ENCODE data around the gene PDE9A. TPM values are rescaled to one million over a fixed set of nuclear protein-coding genes. Genes with fewer than 3 reads are reported as not detected.

PDE9A gene
- polyA plus RNA-seq, 2 of the 4 experiments (the other 2 are of a cell fraction) = 1.3 to 3.1 TPM

DNA sequence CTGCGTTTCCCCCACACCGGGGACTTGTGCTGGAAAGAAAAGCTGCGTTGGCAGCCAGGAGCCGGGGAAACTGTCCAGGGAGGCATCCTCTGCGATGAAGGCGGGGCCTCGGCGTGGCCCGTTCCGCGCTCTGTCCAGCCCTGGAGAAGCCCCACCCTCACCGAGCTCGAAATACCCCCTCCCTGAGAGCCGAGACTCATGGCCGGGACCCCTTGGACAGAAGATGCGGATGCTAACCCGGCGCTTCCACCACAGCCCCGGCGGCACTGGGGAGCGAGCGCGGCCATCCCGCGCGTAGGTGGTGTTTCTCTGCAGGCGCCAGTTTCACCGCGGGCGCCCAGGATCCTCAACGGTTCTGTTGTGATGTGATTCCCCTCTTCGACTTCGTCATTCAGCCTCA is 31.6 kb downstream of the PDE9A start:
- H3K9me3 ChIP-seq = no peaks in the 10 kb centered on the region
- no peak overlapping the region for H3K4me2 ChIP-seq
- DNase-seq (ENCODE audit: low read depth in 1 of 2, low spot score in 1 of 2) = no peak
- ChIA-PET CTCF (interaction anchor here (0.6 to 0.9 kb wide), 2 partner anchors 92 to 700 kb away, joined by 3 read pairs; no protein-coding TSS in a partner anchor), POLR2A (no interaction called here)
- FAIRE-seq = no peak
- no peak for ATAC-seq
- H3K4me1 ChIP-seq = no peaks in the 10 kb centered on the region
- WGBS (ENCODE audit: missing lambda C conversion rate) = 89% methylated on average over 20 of the region's 33 CpGs
- no peak overlapping the region for H3K27ac ChIP-seq
- H3K4me3 ChIP-seq = no peak overlapping the region
- TF ChIP-seq SMC3 (IDR thresholded peaks at IDR 0.05) (no peak), ZSCAN20 (CRISPR knock-in tag; IDR thresholded peaks at IDR 0.05) (no peak), POLR2AphosphoS2 (conservative IDR thresholded peaks at IDR 0.05; ENCODE audit: low read length) (no peak), RAD21 (conservative IDR thresholded peaks at IDR 0.05 in 1 of 2, IDR thresholded peaks at IDR 0.05 in 1 of 2) (no peak), NFE2L2 (conservative IDR thresholded peaks at IDR 0.05; ENCODE audit: low read length) (no peak), TP53 (CRISPR knock-in tag; IDR thresholded peaks at IDR 0.05) (no peak), NPAS2 (CRISPR knock-in tag; IDR thresholded peaks at IDR 0.05; ENCODE audit: borderline replicate concordance) (no peak), MYC (IDR thresholded peaks at IDR 0.05; ENCODE audit: borderline replicate concordance, low read length) (no peak), HMGXB4 (CRISPR knock-in tag; IDR thresholded peaks at IDR 0.05; ENCODE audit: borderline replicate concordance) (no peak), ZNF302 (CRISPR knock-in tag; IDR thresholded peaks at IDR 0.05) (no peak), ZFP36 (IDR thresholded peaks at IDR 0.05; ENCODE audit: borderline replicate concordance, partially characterized antibody) (no peak)

GRCh38 chr21:42685954-42686500 is 32.6 kb downstream of the PDE9A start:
- ChIA-PET CTCF (no interaction called here), POLR2A (no interaction called here)
- DNase-seq (ENCODE audit: low read depth in 1 of 2, low spot score in 1 of 2) (no peak), ATAC-seq (no peak), FAIRE-seq (no peak)
- 89% methylated on average over 25 of the region's 41 CpGs for WGBS (ENCODE audit: missing lambda C conversion rate)
- no peaks in the 10 kb centered on the region for H3K9me3 ChIP-seq
- no peak overlapping the region for H3K4me3 ChIP-seq
- TF ChIP-seq HMGXB4 (CRISPR knock-in tag; IDR thresholded peaks at IDR 0.05; ENCODE audit: borderline replicate concordance) (no peak), ESRRA (IDR thresholded peaks at IDR 0.05; ENCODE audit: borderline replicate concordance, low read length) (no peak), PHF8 (IDR thresholded peaks at IDR 0.05; ENCODE audit: borderline replicate concordance, low read depth) (no peak), RNF2 (IDR thresholded peaks at IDR 0.05; ENCODE audit: borderline replicate concordance, low read depth) (no peak), POLR2AphosphoS2 (conservative IDR thresholded peaks at IDR 0.05; ENCODE audit: low read length) (no peak), KDM5A (IDR thresholded peaks at IDR 0.05) (no peak), CBX2 (IDR thresholded peaks at IDR 0.05; ENCODE audit: borderline replicate concordance, low read depth) (no peak), ZSCAN20 (CRISPR knock-in tag; IDR thresholded peaks at IDR 0.05) (no peak), HOXB13 (CRISPR knock-in tag; IDR thresholded peaks at IDR 0.05; ENCODE audit: low read depth) (no peak), HOXB5 (CRISPR knock-in tag; IDR thresholded peaks at IDR 0.05) (no peak), RAD21 (conservative IDR thresholded peaks at IDR 0.05 in 1 of 2, IDR thresholded peaks at IDR 0.05 in 1 of 2) (no peak), POLR2A (IDR thresholded peaks at IDR 0.05; ENCODE audit: low read length) (no peak), BHLHE40 (IDR thresholded peaks at IDR 0.05; ENCODE audit: low read depth, low read length) (no peak), ZNF302 (CRISPR knock-in tag; IDR thresholded peaks at IDR 0.05) (no peak), SMC3 (IDR thresholded peaks at IDR 0.05) (no peak), FOSL2 (IDR thresholded peaks at IDR 0.05) (no peak), FOSL2 (CRISPR knock-in tag; IDR thresholded peaks at IDR 0.05) (no peak)
- TF ChIP-seq, protein P1, sequence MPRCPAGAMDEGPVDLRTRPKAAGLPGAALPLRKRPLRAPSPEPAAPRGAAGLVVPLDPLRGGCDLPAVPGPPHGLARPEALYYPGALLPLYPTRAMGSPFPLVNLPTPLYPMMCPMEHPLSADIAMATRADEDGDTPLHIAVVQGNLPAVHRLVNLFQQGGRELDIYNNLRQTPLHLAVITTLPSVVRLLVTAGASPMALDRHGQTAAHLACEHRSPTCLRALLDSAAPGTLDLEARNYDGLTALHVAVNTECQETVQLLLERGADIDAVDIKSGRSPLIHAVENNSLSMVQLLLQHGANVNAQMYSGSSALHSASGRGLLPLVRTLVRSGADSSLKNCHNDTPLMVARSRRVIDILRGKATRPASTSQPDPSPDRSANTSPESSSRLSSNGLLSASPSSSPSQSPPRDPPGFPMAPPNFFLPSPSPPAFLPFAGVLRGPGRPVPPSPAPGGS (IDR thresholded peaks at IDR 0.05) = no peak
- no peaks in the 10 kb centered on the region for H3K4me1 ChIP-seq
- no peak overlapping the region for H3K27ac ChIP-seq
- no peak overlapping the region for H3K4me2 ChIP-seq

Measured in A549 (cell line).